ENCODE measurements around the gene KIAA1549.

DNA sequence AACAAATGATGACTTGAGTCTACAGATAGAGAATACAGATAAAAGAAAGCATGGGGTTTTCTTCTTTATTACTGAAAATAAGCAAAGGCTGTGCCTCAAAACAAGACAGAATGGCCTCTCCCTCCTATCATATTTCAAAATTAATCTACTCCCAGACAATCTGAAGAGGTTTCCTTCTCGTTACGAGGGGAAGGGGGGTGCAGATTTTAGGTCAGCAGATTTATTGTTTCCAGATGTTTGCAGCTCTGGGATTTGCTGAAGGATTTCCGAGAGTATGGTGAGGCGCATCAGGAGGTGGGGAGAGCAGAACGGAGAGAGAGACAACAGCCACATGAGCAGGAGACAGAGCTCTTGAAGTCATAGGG lies 89.8 kb downstream of the KIAA1549 start:
- TF ChIP-seq TCF12 (IDR thresholded peaks at IDR 0.05; ENCODE audit: low read depth, low read length) (no peak), RAD21 (IDR thresholded peaks at IDR 0.05; ENCODE audit: insufficient read depth, low read depth, low read length) (no peak), EZH2 (IDR thresholded peaks at IDR 0.05; ENCODE audit: borderline replicate concordance, control insufficient read depth, low read depth, low read length) (no peak), SUZ12 (IDR thresholded peaks at IDR 0.05; ENCODE audit: unreplicated experiment) (no peak)
- TF ChIP-seq, protein P1, sequence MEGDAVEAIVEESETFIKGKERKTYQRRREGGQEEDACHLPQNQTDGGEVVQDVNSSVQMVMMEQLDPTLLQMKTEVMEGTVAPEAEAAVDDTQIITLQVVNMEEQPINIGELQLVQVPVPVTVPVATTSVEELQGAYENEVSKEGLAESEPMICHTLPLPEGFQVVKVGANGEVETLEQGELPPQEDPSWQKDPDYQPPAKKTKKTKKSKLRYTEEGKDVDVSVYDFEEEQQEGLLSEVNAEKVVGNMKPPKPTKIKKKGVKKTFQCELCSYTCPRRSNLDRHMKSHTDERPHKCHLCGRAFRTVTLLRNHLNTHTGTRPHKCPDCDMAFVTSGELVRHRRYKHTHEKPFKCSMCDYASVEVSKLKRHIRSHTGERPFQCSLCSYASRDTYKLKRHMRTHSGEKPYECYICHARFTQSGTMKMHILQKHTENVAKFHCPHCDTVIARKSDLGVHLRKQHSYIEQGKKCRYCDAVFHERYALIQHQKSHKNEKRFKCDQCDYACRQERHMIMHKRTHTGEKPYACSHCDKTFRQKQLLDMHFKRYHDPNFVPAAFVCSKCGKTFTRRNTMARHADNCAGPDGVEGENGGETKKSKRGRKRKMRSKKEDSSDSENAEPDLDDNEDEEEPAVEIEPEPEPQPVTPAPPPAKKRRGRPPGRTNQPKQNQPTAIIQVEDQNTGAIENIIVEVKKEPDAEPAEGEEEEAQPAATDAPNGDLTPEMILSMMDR (IDR thresholded peaks at IDR 0.05 in 2 of 3, conservative IDR thresholded peaks at IDR 0.05 in 1 of 3; ENCODE audit: control insufficient read depth in 2 of 3, extremely low read depth in 1 of 3, insufficient read depth in 1 of 3, low read depth in 3 of 3, low read length in 3 of 3): no peak
